Measurements from ENCODE around the gene GPER1. TPM values are rescaled to one million over a fixed set of nuclear protein-coding genes. Genes with fewer than 3 reads are reported as not detected.

Gene GPER1
- total and polyA plus RNA-seq, 8 donors = 5.1 to 11.6 (median 6.2) TPM

DNA sequence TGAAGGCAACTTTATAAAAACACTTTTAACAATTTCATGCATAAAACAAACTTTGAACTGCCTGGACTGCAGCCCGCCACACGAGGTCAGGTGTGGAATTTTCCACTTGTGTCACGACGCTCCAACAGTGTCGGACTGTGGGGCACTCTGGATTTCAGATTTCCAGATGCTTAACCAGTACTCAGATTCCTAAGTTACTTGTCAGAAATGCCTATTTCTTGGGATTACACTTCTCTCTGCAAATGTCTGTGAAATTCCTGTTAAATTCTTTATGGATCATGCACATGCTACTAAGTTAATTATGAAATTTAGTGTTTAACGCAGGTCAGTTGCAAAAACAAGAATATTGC, 473 bp upstream of the GPER1 start:
- peak overlapping the region; percentile 38 to 54 for H3K27ac ChIP-seq

DNA sequence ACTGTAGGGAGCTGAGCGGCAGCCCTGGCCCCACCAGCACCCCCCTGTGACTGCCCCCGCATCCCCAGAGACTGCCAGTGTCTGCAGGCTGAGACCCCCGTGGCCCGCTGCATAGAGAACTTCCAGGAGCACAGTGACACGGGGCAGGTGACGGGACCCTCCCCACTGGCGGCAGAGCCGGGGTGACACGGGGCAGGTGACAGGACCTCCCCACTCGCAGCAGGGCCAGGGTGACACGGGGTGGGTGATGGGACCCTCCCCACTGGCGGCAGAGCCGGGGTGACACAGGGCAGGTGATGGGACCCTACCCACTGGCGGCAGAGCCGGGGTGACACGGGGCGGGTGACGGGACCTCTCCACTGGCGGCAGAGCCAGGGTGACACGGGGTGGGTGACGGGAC, 2.3 kb downstream of the GPER1 start:
- Histone ChIP-seq H3K27ac (no peak overlapping the region), H3K27me3 (no peaks in the 10 kb centered on the region), H3K4me1 (peaks cover 14 to 56% of the 10 kb centered on the region in 2 donors), H3K4me3 (no peak overlapping the region), H3K9me3 (no peaks in the 10 kb centered on the region), H3K36me3 (peaks cover 0 to 30% of the 10 kb centered on the region in 2 donors)
- TF ChIP-seq, protein P1, sequence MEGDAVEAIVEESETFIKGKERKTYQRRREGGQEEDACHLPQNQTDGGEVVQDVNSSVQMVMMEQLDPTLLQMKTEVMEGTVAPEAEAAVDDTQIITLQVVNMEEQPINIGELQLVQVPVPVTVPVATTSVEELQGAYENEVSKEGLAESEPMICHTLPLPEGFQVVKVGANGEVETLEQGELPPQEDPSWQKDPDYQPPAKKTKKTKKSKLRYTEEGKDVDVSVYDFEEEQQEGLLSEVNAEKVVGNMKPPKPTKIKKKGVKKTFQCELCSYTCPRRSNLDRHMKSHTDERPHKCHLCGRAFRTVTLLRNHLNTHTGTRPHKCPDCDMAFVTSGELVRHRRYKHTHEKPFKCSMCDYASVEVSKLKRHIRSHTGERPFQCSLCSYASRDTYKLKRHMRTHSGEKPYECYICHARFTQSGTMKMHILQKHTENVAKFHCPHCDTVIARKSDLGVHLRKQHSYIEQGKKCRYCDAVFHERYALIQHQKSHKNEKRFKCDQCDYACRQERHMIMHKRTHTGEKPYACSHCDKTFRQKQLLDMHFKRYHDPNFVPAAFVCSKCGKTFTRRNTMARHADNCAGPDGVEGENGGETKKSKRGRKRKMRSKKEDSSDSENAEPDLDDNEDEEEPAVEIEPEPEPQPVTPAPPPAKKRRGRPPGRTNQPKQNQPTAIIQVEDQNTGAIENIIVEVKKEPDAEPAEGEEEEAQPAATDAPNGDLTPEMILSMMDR (IDR thresholded peaks at IDR 0.05) = no peak
- ATAC-seq (no peak), DNase-seq (no peak)
- intact Hi-C loops (cut with DNase I) = no loop called here

More for the DNA sequence above, 473 bp upstream of the GPER1 start:
- H3K36me3 ChIP-seq = peaks cover 0 to 12% of the 10 kb centered on the region in 2 donors
- TF ChIP-seq, protein P1 (IDR thresholded peaks at IDR 0.05) = no peak
- peak overlapping the region; percentile 23 to 41 for H3K4me3 ChIP-seq
- ATAC-seq (peak; percentile 5), DNase-seq (no peak)
- no peaks in the 10 kb centered on the region for H3K9me3 ChIP-seq
- H3K27me3 ChIP-seq = no peaks in the 10 kb centered on the region
- intact Hi-C loops (cut with DNase I) = loop anchor here in 1 of 2 donors (10.0 kb wide), 1 partner anchor 87 kb away; no protein-coding TSS in a partner anchor
- peaks cover 14 to 60% of the 10 kb centered on the region in 2 donors for H3K4me1 ChIP-seq

DNA sequence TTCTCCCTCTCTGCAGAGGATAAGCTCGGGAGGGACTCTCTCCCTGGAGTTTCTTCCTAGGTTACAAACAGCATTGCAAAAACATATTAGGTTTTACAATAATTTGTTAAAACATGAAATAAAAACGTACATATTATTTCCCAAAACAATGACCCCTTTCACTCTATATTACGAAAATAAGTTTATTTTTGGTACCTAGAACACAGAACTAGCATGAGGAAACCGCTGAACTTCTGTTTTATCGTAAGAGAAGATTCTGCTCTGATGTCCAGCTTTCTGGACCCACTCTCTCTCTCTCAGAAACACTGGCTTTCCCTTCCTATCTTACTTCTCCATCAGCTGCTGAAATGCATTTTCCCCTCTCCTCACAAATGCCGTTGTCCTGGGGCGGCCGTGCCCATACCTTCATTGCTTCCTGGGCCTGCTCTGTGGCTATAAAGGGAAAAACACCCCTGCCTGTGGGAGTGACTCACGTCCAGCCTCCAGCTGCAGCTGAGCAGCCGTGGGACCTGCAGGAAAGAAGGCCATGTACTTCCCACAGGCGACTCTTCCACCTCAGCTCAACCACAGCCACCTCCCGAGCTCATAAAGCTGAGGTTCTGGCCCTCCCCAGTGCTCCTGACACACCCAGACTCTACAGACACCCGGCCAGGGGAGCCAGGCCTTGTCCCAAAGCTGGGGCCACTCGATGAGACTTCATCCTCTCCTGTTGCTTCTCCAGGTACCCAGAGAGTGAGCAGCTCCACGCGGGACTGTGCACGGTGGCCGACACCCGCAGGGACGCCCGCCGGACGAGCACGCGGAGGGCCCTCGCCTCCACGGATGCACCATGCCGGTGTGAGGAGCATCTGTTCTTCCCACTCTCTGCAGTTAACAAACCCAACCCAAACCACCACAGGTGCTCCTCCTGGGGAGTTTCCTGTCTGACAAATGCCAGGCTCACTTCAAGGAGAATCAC, 3.1 kb downstream of the GPER1 start:
- TF ChIP-seq, protein P1 (IDR thresholded peaks at IDR 0.05) = no peak
- intact Hi-C loops (cut with DNase I) = no loop called here
- no peak overlapping the region for H3K4me3 ChIP-seq
- H3K9me3 ChIP-seq = no peaks in the 10 kb centered on the region
- peaks cover 14 to 52% of the 10 kb centered on the region in 2 donors for H3K4me1 ChIP-seq
- peaks cover 0 to 30% of the 10 kb centered on the region in 2 donors for H3K36me3 ChIP-seq
- DNase-seq (no peak), ATAC-seq (no peak)
- H3K27me3 ChIP-seq = no peaks in the 10 kb centered on the region
- H3K27ac ChIP-seq = no peak overlapping the region

DNA sequence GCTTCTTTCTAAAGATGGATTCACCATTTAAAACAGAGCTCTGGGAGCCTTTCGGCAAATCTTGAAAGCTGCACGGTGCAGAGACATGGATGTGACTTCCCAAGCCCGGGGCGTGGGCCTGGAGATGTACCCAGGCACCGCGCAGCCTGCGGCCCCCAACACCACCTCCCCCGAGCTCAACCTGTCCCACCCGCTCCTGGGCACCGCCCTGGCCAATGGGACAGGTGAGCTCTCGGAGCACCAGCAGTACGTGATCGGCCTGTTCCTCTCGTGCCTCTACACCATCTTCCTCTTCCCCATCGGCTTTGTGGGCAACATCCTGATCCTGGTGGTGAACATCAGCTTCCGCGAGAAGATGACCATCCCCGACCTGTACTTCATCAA, 3.7 kb downstream of the GPER1 start:
- Histone ChIP-seq H3K4me3 (no peak overlapping the region), H3K36me3 (peaks cover 0 to 30% of the 10 kb centered on the region in 2 donors), H3K4me1 (peaks cover 11 to 49% of the 10 kb centered on the region in 2 donors), H3K27ac (no peak overlapping the region), H3K27me3 (no peaks in the 10 kb centered on the region), H3K9me3 (no peaks in the 10 kb centered on the region)
- DNase-seq (peak in 1 of 4 donors; percentile 69), ATAC-seq (no peak)
- intact Hi-C loops (cut with DNase I) = no loop called here
- TF ChIP-seq, protein P1 (IDR thresholded peaks at IDR 0.05) = no peak

DNA sequence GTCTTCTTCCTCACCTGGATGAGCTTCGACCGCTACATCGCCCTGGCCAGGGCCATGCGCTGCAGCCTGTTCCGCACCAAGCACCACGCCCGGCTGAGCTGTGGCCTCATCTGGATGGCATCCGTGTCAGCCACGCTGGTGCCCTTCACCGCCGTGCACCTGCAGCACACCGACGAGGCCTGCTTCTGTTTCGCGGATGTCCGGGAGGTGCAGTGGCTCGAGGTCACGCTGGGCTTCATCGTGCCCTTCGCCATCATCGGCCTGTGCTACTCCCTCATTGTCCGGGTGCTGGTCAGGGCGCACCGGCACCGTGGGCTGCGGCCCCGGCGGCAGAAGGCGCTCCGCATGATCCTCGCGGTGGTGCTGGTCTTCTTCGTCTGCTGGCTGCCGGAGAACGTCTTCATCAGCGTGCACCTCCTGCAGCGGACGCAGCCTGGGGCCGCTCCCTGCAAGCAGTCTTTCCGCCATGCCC, 4.3 kb downstream of the GPER1 start:
- TF ChIP-seq, protein P1 (IDR thresholded peaks at IDR 0.05) = no peak
- peaks cover 0 to 30% of the 10 kb centered on the region in 2 donors for H3K36me3 ChIP-seq
- no peak overlapping the region for H3K27ac ChIP-seq
- no peaks in the 10 kb centered on the region for H3K9me3 ChIP-seq
- DNase-seq = peak in 1 of 4 donors; percentile 73
- intact Hi-C loops (cut with DNase I) = no loop called here
- no peak for ATAC-seq
- H3K27me3 ChIP-seq = no peaks in the 10 kb centered on the region
- H3K4me1 ChIP-seq = peaks cover 8 to 44% of the 10 kb centered on the region in 2 donors
- no peak overlapping the region for H3K4me3 ChIP-seq

All from left lung (tissue), 10 donors.